Neural cell (in vitro differentiated cells): ENCODE results near the gene IL17REL. TPM values are rescaled to one million over a fixed set of nuclear protein-coding genes. Genes with fewer than 3 reads are reported as not detected.

Experiments used
- H2AFZ ChIP-seq: fragments of 200-600, 300-800 bp; sonication (generic), shearing (Covaris generic); 2 replicates; pipeline ENCODE4 v1.6.0; 2014; ENCODE audit warnings: low read depth, mild to moderate bottlenecking, antibody characterized with exemption, low read length, moderate library complexity
- H3F3A ChIP-seq: fragments of 200-600 bp; shearing (Covaris generic); 2 replicates; pipeline ENCODE4 v1.6.1; 2016; ENCODE audit warnings: mild to moderate bottlenecking, moderate library complexity, mixed read lengths, antibody characterized with exemption, low read length; ENCODE audit not compliant: insufficient read depth, poor library complexity, severe bottlenecking
- H3K27ac ChIP-seq: fragments of 200-600, 300-800 bp; sonication (generic), shearing (Covaris generic); 2 replicates; pipeline ENCODE4 v1.5.1; 2014; ENCODE audit warnings: mild to moderate bottlenecking, low read length, moderate library complexity
- H3K27me3 ChIP-seq: fragments of 300-800, 200-600 bp; sonication (generic), shearing (Covaris generic); 2 replicates; pipeline ENCODE4 v1.6.0; 2014; ENCODE audit warnings: mild to moderate bottlenecking, low read depth, low read length, moderate library complexity; ENCODE audit not compliant: insufficient read depth
- H3K36me3 ChIP-seq: fragments of 300-800, 200-600 bp; sonication (generic), shearing (Covaris generic); 2 replicates; pipeline ENCODE4 v1.5.1; 2014; ENCODE audit warnings: mild to moderate bottlenecking, antibody characterized with exemption, low read length, moderate library complexity; ENCODE audit not compliant: insufficient read depth
- H3K4me2 ChIP-seq: fragments of 300-800, 200-600 bp; sonication (generic), shearing (Covaris generic); 2 replicates; pipeline ENCODE4 v1.6.0; 2014; ENCODE audit warnings: mild to moderate bottlenecking, low read length
- H3K4me3 ChIP-seq: fragments of 300-800, 200-600 bp; sonication (generic), shearing (Covaris generic); 2 replicates; pipeline ENCODE4 v1.5.1; 2014; ENCODE audit warnings: mild to moderate bottlenecking, low read length, moderate library complexity
- H3K79me2 ChIP-seq: fragments of 200-600 bp; shearing (Covaris generic); replicated peaks from 2 replicates; pipeline ENCODE4 v1.6.0; 2014; ENCODE audit warnings: mild to moderate bottlenecking, low read length, moderate library complexity; ENCODE audit not compliant: insufficient read depth
- H3K9ac ChIP-seq: fragments of 300-800, 200-600 bp; sonication (generic), shearing (Covaris generic); 2 replicates; pipeline ENCODE4 v1.6.1; 2016; ENCODE audit warnings: mild to moderate bottlenecking, low read length, mixed read lengths
- H3K9me2 ChIP-seq: fragments of 200-600 bp; shearing (Covaris generic); 2 replicates; pipeline ENCODE4 v1.6.1; 2016; ENCODE audit warnings: mild to moderate bottlenecking, low read length, mixed read lengths; ENCODE audit not compliant: insufficient read depth
- H3K9me3 ChIP-seq: fragments of 200-600, 300-800 bp; sonication (generic), shearing (Covaris generic); 2 replicates; pipeline ENCODE4 v1.6.1; 2016; ENCODE audit warnings: mild to moderate bottlenecking, mixed run types, low read length, moderate library complexity, mixed read lengths
- H4K20me1 ChIP-seq: fragments of 200-600 bp; shearing (Covaris generic); 2 replicates; pipeline ENCODE4 v1.6.1; 2016; ENCODE audit warnings: mild to moderate bottlenecking, mixed run types; ENCODE audit not compliant: insufficient read depth
- CTCF ChIP-seq: fragments of 450-650 bp; IDR thresholded peaks from 2 replicates; pipeline ENCODE4 v1.5.1; 2014; ENCODE audit warnings: antibody characterized with exemption, mild to moderate bottlenecking, moderate library complexity; ENCODE audit not compliant: poor library complexity, severe bottlenecking
- EP300 ChIP-seq: fragments of 450-650 bp; conservative IDR thresholded peaks from 2 replicates; pipeline ENCODE4 v1.6.1; 2014; ENCODE audit warnings: antibody characterized with exemption, mild to moderate bottlenecking, moderate library complexity; ENCODE audit not compliant: poor library complexity, severe bottlenecking
- EZH2 ChIP-seq: fragments of 200-600, 300-800 bp; shearing (Covaris generic), sonication (generic); IDR thresholded peaks from 2 replicates; pipeline ENCODE4 v1.6.1; 2014; ENCODE audit warnings: antibody characterized with exemption, low read length, borderline replicate concordance, mild to moderate bottlenecking; ENCODE audit not compliant: insufficient read depth, poor library complexity, severe bottlenecking
- MXI1 ChIP-seq: fragments of 450-650 bp; conservative IDR thresholded peaks from 2 replicates; pipeline ENCODE4 v1.6.1; 2014; ENCODE audit warnings: antibody characterized with exemption, mild to moderate bottlenecking; ENCODE audit not compliant: poor library complexity, severe bottlenecking
- POLR2AphosphoS5 ChIP-seq: IDR thresholded peaks from 2 replicates; pipeline ENCODE4 v1.6.1; 2012
- RAD21 ChIP-seq: fragments of 450-650 bp; conservative IDR thresholded peaks from 2 replicates; pipeline ENCODE4 v1.6.1; 2014; ENCODE audit warnings: antibody characterized with exemption, mild to moderate bottlenecking, moderate library complexity
- REST ChIP-seq: IDR thresholded peaks from 2 replicates; pipeline ENCODE4 v1.6.1; 2012; ENCODE audit warnings: borderline replicate concordance
- SMC3 ChIP-seq: fragments of 450-650 bp; conservative IDR thresholded peaks from 2 replicates; pipeline ENCODE4 v1.6.1; 2014; ENCODE audit warnings: antibody characterized with exemption, mild to moderate bottlenecking, moderate library complexity; ENCODE audit not compliant: poor library complexity
- TAF1 ChIP-seq: IDR thresholded peaks from 2 replicates; pipeline ENCODE4 v1.6.1; 2012; ENCODE audit warnings: low read depth
- polyA plus RNA-seq: library from polyadenylated mRNA; depleted of rRNA; stranded (reverse); fragments of >200 nt; gene quantifications from 2 replicates; pipeline ENCODE4 v1.2.3, GENCODE V29; 2014

The IL17REL gene
- polyA plus RNA-seq, 1 donor from 2014 or later, result not detected

GRCh38 chr22:49969751-49970527, 42.6 kb downstream of the IL17REL start:
- H3K27ac ChIP-seq, result no peak overlapping the region
- H3K36me3 ChIP-seq, result no peaks in the 10 kb centered on the region
- no peaks in the 10 kb centered on the region for H3K9me2 ChIP-seq
- H4K20me1 ChIP-seq, result no peaks in the 10 kb centered on the region
- peaks cover 23% of the 10 kb centered on the region for H3K27me3 ChIP-seq
- no peaks in the 10 kb centered on the region for H3K79me2 ChIP-seq
- H3F3A ChIP-seq, result no peaks in the 10 kb centered on the region
- H3K9ac ChIP-seq, result no peak overlapping the region
- no peak for TF ChIP-seq SMC3
- no peak for TF ChIP-seq TAF1
- TF ChIP-seq RAD21, result no peak
- TF ChIP-seq REST, result no peak
- TF ChIP-seq POLR2AphosphoS5, result no peak
- no peak for TF ChIP-seq EP300
- no peak for TF ChIP-seq MXI1
- TF ChIP-seq EZH2, result no peak
- no peak for TF ChIP-seq CTCF
- H2AFZ ChIP-seq, result no peak overlapping the region
- no peak overlapping the region for H3K4me2 ChIP-seq
- H3K4me3 ChIP-seq, result no peak overlapping the region
- H3K9me3 ChIP-seq, result no peaks in the 10 kb centered on the region

- no peaks in the 10 kb centered on the region for H4K20me1 ChIP-seq
- H3K9me2 ChIP-seq, result no peaks in the 10 kb centered on the region
- no peak overlapping the region for H3K4me2 ChIP-seq
- H2AFZ ChIP-seq, result no peak overlapping the region
- no peaks in the 10 kb centered on the region for H3K9me3 ChIP-seq
- no peaks in the 10 kb centered on the region for H3F3A ChIP-seq
- no peak overlapping the region for H3K4me3 ChIP-seq
- no peak overlapping the region for H3K9ac ChIP-seq
- peaks cover 23% of the 10 kb centered on the region for H3K27me3 ChIP-seq
- H3K27ac ChIP-seq, result no peak overlapping the region
- no peaks in the 10 kb centered on the region for H3K79me2 ChIP-seq
- no peak for TF ChIP-seq REST
- no peaks in the 10 kb centered on the region for H3K36me3 ChIP-seq
Observed at GRCh38 chr22:49968831-49969661, 43.5 kb downstream of the IL17REL start.
